Mucosa of rectum (tissue), 2 donors: Measurements from ENCODE around the gene HHAT.

Experiments
- H3K27ac ChIP-seq, 2 donors: one replicate each; pipeline ENCODE4 v1.7.0; 2013; ENCODE audit warnings: inconsistent platforms in 2 of 2, low read depth in 2 of 2, low read length in 2 of 2
- H3K27me3 ChIP-seq, 2 donors: one replicate each; pipeline ENCODE4 v1.7.0; 2013; ENCODE audit warnings: low read length in 2 of 2; ENCODE audit not compliant: control insufficient read depth in 2 of 2, insufficient read depth in 2 of 2
- H3K36me3 ChIP-seq, 2 donors: one replicate each; pipeline ENCODE4 v1.7.0; 2013; ENCODE audit warnings: low read length in 2 of 2; ENCODE audit not compliant: control insufficient read depth in 2 of 2, insufficient read depth in 2 of 2
- H3K4me1 ChIP-seq, 2 donors: one replicate each; pipeline ENCODE4 v1.7.0; 2013; ENCODE audit warnings: low read length in 2 of 2, mild to moderate bottlenecking in 1 of 2; ENCODE audit not compliant: control insufficient read depth in 2 of 2, insufficient read depth in 2 of 2
- H3K4me3 ChIP-seq, 2 donors: one replicate each; pipeline ENCODE4 v1.7.0; 2013; ENCODE audit warnings: low read length in 2 of 2
- H3K9ac ChIP-seq, 2 donors: one replicate each; pipeline ENCODE4 v1.7.0; 2013; ENCODE audit warnings: low read length in 2 of 2, low read depth in 1 of 2, mild to moderate bottlenecking in 1 of 2
- H3K9me3 ChIP-seq, 2 donors: one replicate each; pipeline ENCODE4 v1.7.0; 2013; ENCODE audit warnings: low read length in 2 of 2; ENCODE audit not compliant: control insufficient read depth in 2 of 2
- donor health status: healthy.
- donor health status: Normal muscosa, but diverticular disease.

HHAT gene

DNA sequence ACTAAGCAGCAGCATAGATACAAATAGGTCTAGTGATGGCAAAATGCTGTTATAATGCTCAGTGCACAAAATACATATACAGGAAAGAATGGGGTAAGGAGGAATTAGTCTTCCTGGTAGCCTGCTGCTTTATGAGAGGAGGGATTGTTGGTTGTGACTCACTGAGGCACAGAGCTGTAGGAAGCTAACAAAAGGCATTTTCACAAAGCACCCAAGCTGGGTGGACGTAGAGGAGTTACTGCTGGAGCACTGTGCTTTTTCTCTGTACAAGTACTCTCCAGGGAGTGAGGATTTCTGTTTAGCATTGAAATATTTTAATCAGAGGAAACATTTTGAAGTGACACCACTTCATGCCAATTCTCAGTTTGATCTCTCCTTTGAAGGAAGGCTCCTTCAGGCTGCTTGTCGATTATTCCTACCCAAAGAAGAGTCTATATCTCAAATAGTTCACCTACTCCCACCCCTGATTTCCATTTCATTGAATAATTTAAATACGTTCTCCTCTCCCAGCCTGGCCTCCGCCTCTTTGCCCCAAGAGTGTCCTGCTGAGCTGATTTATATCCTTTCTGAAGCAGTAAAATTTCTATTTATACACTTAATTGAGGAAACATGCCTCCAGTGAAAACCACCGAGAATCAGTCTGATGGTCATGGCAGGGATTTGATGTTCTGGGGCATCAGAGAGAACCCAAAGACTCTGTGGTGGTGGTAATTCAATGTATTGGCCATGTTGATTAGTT is 271.9 kb downstream of the HHAT start:
- no peak overlapping the region for H3K9ac ChIP-seq
- H3K4me3 ChIP-seq: no peak overlapping the region
- no peaks in the 10 kb centered on the region for H3K9me3 ChIP-seq
- H3K36me3 ChIP-seq: no peaks in the 10 kb centered on the region
- no peaks in the 10 kb centered on the region for H3K27me3 ChIP-seq
- H3K4me1 ChIP-seq: peaks cover 0 to 4% of the 10 kb centered on the region in 2 donors
- no peak overlapping the region for H3K27ac ChIP-seq

DNA sequence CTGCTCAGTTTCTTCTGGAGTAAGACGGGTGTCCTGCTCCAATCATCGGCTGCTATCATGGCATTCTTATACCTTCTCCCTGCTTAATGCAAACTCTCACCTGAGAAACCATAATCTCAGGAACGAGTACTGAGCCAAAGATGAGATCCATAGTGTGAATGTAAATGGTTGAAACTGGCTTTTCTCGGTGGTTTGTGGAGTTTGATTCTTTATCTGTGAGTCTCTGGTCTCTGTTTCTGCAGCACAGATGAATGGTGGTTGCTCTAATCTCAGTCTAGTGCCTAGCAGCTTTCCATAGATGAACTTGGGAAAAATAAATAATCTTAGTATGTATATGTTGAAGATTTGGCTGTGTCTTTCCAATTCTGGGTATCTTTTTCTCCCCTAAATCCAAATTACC is 274.4 kb downstream of the HHAT start:
- Histone ChIP-seq H3K36me3 (no peaks in the 10 kb centered on the region), H3K4me1 (peaks cover 0 to 4% of the 10 kb centered on the region in 2 donors), H3K9ac (no peak overlapping the region), H3K9me3 (no peaks in the 10 kb centered on the region), H3K4me3 (no peak overlapping the region), H3K27ac (no peak overlapping the region), H3K27me3 (no peaks in the 10 kb centered on the region)

DNA sequence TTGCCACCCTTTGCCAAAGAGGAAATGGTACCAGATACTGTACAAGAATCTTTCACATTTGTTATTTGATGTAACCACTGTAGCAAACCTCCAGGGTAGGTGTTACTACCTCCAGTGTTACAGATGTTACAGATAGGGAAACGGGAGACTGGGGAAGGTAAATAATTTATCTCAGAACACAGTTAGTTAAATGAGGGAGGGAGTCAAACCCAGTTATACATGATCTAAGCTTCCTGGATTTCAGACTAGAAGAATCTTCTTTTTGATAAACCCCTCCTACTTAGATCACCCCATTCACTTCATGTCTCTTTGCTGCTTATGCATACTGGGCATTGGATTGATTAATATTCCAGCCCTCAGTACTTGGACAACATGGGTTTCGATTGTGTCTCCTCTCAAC is 276.4 kb downstream of the HHAT start:
- no peaks in the 10 kb centered on the region for H3K36me3 ChIP-seq
- H3K27ac ChIP-seq: no peak overlapping the region
- H3K9me3 ChIP-seq: no peaks in the 10 kb centered on the region
- no peak overlapping the region for H3K9ac ChIP-seq
- no peaks in the 10 kb centered on the region for H3K27me3 ChIP-seq
- no peaks in the 10 kb centered on the region for H3K4me1 ChIP-seq
- H3K4me3 ChIP-seq: no peak overlapping the region

DNA sequence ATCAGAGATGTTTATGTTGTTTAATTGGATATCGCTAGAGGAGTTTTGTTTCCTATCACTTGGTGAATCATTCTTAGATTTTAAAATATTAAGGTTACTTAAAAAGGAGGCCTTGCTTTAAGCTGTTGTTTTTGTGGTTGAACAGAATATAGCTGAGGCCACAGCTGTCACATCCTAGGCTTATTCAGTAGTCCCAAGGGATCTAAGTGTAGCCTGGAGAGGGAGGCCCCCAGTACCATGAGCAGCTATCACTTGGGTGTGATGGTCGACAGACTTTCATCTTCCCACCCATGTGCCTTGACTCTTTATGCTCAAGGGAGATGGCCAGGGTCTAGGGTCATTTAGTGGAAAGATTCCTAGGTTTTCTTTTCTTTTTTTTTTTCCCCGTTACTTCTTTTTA is 278.7 kb downstream of the HHAT start:
- no peak overlapping the region for H3K27ac ChIP-seq
- no peaks in the 10 kb centered on the region for H3K27me3 ChIP-seq
- no peaks in the 10 kb centered on the region for H3K4me1 ChIP-seq
- H3K9me3 ChIP-seq: no peaks in the 10 kb centered on the region
- no peak overlapping the region for H3K9ac ChIP-seq
- no peak overlapping the region for H3K4me3 ChIP-seq
- no peaks in the 10 kb centered on the region for H3K36me3 ChIP-seq

DNA sequence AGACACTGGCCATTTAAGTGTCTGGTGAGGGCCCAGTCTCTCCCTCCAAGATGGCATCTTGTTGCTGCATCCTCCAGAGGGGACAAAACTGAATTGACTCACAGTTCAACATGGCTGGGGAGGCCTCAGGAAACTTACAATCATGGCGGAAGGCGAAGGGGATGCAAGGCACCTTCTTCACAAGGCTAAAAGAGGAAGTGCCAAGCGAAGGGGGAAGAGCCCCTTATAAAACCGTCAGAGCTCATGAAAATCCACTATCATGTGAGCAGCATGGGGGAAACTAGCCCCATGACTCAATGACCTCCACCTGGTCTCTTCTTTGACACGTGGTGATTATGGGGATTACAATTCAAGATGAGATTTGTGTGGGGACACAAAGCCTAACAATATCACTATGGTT is 280.1 kb downstream of the HHAT start:
- no peak overlapping the region for H3K9ac ChIP-seq

DNA sequence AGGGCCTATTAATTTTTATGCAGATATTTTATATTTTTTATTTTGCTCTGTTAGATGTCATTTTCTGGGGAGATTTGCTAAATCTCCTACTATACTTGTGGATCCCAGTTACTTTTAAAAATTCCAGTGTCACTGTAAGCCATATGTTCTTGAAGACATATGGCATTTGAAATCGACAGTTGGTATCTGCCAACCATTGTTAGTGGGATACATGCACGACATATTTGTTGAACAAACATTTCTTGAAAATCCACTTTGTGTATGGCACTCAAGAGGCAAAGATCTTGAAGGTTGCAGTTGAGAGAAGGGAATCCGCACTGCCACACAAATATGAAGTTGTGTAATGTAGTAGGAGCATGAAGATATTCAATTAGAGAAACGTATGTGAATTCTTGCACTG is 287.7 kb downstream of the HHAT start:
- H3K4me1 ChIP-seq: no peaks in the 10 kb centered on the region
- H3K27me3 ChIP-seq: no peaks in the 10 kb centered on the region
- H3K36me3 ChIP-seq: no peaks in the 10 kb centered on the region
- H3K4me3 ChIP-seq: no peak overlapping the region
- H3K27ac ChIP-seq: no peak overlapping the region
- H3K9me3 ChIP-seq: no peaks in the 10 kb centered on the region
- H3K9ac ChIP-seq: no peak overlapping the region

More for the DNA sequence above, 280.1 kb downstream of the HHAT start:
- no peaks in the 10 kb centered on the region for H3K27me3 ChIP-seq
- H3K4me1 ChIP-seq: no peaks in the 10 kb centered on the region
- H3K27ac ChIP-seq: no peak overlapping the region
- H3K36me3 ChIP-seq: no peaks in the 10 kb centered on the region
- H3K4me3 ChIP-seq: no peak overlapping the region
- no peaks in the 10 kb centered on the region for H3K9me3 ChIP-seq

DNA sequence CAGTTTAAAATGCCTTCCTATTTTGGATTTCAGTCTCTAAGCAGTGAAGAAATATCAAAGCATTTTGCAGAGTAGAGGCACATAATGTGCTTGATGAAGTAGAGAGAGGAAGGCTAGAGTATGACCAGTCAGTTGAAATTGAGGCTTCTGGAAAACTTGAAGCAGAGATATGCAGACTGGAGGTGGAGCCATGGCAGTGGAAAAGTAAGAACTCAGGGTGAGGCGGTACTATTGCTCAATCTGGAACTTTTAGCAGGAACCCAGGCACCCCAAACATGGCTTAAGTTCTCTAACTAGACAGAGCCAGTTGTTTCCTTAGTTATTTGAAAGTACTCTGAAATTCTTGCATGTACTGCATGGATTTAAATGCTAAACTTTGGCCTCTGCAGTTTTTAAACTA is 288.6 kb downstream of the HHAT start:
- Histone ChIP-seq H3K9me3 (no peaks in the 10 kb centered on the region), H3K4me3 (no peak overlapping the region), H3K36me3 (no peaks in the 10 kb centered on the region), H3K4me1 (no peaks in the 10 kb centered on the region), H3K27me3 (no peaks in the 10 kb centered on the region), H3K9ac (no peak overlapping the region), H3K27ac (no peak overlapping the region)

DNA sequence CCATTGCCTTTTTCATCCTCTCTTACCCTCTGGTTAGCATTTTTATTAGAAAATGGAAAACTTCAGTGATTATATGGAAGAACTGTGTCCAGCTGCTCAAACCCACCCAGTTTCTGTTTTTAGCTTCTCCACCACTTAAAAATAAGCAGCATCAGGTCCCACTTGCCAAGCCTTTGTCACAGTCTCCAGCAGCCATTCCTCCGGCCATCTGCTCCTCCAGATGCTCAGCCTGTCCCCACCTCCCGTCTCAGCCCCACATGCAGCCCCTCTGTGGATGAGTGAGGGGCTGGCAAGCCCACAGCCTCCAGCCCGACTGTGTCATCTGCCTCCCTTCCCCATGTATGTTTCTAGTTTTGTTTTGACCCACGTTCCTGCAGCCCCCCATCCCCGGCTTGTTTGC is 289.7 kb downstream of the HHAT start:
- Histone ChIP-seq H3K27me3 (no peaks in the 10 kb centered on the region), H3K9me3 (no peaks in the 10 kb centered on the region), H3K36me3 (no peaks in the 10 kb centered on the region)

DNA sequence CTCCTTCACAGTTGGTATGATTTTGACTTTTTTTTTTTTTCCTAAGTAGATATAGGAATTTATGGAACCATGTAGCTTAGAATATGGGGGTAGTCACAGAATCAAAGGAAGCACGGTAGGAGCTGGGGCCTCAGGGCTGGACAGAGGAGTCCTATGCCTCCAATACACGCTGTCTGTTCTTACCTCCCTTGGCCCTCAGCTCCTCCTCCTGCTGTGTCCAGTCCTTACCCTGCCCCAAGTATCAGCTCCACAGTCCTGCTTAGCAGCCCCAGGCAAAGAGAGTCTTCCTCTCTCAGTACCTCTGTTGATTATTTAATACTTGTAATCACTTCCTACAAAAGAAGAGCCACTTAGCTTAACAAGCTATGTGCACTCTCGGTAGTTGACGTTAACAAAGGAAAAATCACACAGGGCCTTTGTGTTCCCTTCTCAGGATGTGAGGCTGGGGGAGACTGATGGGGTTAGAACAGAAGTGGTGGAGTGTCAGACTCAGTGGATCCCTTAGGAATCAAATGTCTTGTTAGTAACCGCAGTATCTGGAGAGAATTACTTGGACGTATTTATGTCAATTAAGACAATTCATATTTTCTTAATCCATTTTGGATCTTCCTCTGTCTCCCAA is 292.3 kb downstream of the HHAT start:
- H3K9ac ChIP-seq: no peak overlapping the region
- no peaks in the 10 kb centered on the region for H3K27me3 ChIP-seq
- H3K4me1 ChIP-seq: no peaks in the 10 kb centered on the region
- H3K9me3 ChIP-seq: no peaks in the 10 kb centered on the region
- H3K27ac ChIP-seq: no peak overlapping the region
- no peak overlapping the region for H3K4me3 ChIP-seq
- no peaks in the 10 kb centered on the region for H3K36me3 ChIP-seq

More for the DNA sequence above, 289.7 kb downstream of the HHAT start:
- no peak overlapping the region for H3K9ac ChIP-seq
- H3K4me3 ChIP-seq: no peak overlapping the region
- no peak overlapping the region for H3K27ac ChIP-seq
- no peaks in the 10 kb centered on the region for H3K4me1 ChIP-seq

DNA sequence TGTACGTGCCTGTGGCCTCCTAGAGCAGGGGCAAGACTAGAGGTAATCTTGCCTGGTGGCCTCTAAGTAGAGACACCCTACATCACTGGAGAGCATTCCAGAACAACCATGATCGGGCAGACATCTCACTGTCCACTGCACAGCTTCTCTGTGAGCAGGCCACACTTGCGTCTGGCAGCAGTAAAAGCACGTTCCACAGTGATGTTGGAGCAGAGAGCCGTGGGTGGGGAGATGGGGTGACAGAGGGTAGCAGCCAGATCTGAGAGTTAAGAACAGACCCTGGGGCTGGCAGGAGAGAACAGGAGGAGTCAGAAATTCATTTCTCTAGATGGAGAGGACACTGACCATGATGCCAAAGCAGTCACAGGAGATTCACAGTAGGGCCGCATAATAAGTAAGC is 293.0 kb downstream of the HHAT start:
- Histone ChIP-seq H3K27me3 (no peaks in the 10 kb centered on the region), H3K9ac (no peak overlapping the region), H3K4me3 (no peak overlapping the region), H3K9me3 (no peaks in the 10 kb centered on the region), H3K36me3 (no peaks in the 10 kb centered on the region), H3K4me1 (no peaks in the 10 kb centered on the region), H3K27ac (no peak overlapping the region)
